ENCODE data around the gene LGMN. TPM values are rescaled to one million over a fixed set of nuclear protein-coding genes. Genes with fewer than 3 reads are reported as not detected.

Gene LGMN
- total RNA-seq, 1 experiment from 2014 or later, result 94.2 TPM

DNA sequence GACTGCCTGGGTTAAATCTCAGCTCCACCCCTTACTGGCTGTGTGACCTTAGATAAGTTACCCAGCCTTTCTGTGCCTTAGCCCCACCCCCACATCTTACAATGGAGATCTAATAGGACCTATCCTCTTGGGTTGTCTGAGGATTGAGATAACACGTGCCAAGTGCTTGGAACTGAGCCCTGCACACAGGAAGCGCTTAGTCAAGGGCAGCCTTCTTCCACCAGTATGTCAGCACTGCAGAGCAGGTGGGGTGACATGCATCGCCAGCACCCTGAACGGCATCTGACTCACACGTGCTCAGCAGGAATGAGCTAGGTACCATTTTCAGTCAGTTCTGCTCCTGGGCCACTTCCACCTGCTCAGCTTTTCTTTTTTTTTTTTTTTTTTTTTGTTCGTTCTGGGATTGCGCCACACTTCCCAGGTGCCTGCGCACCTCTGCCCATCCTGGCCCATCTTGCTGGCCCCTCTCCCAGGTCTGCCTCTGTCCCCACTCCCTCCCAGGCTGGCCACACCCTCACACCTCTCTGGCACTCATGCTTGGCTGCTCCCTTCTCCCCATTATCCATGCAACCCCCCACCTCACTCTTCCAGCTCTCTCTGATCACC, 19.6 kb downstream of the LGMN start:
- Mint-ChIP-seq H3K27ac (ENCODE audit: unreplicated experiment) (no peak overlapping the region), H3K36me3 (ENCODE audit: insufficient read depth, unreplicated experiment) (peaks cover 35% of the 10 kb centered on the region), H3K4me3 (ENCODE audit: unreplicated experiment) (no peak overlapping the region), H3K27me3 (ENCODE audit: insufficient read depth, unreplicated experiment) (no peaks in the 10 kb centered on the region), H3K4me1 (ENCODE audit: low read depth, unreplicated experiment) (peaks cover 25% of the 10 kb centered on the region), H3K9me3 (ENCODE audit: unreplicated experiment) (no peaks in the 10 kb centered on the region)
- no peak overlapping the region for H3K4me3 ChIP-seq (ENCODE audit: low read depth, low read length)
- peaks cover 36% of the 10 kb centered on the region for H3K4me1 ChIP-seq
- intact Hi-C loops (cut with micrococcal nuclease; ENCODE audit: unreplicated experiment), result no loop called here
- DNase-seq, result no peak
- BruUV-seq (replicated peaks), result no TSS peak
- CTCF ChIA-PET, result no interaction called here
- POLR2A ChIA-PET, result no interaction called here
- no peaks in the 10 kb centered on the region; the same call in 1 of the 2 replicates for H3K36me3 ChIP-seq (ENCODE audit: control insufficient read depth, insufficient read depth, low read length)
- no peaks in the 10 kb centered on the region for H3K9me3 ChIP-seq
- TF ChIP-seq, protein P1, sequence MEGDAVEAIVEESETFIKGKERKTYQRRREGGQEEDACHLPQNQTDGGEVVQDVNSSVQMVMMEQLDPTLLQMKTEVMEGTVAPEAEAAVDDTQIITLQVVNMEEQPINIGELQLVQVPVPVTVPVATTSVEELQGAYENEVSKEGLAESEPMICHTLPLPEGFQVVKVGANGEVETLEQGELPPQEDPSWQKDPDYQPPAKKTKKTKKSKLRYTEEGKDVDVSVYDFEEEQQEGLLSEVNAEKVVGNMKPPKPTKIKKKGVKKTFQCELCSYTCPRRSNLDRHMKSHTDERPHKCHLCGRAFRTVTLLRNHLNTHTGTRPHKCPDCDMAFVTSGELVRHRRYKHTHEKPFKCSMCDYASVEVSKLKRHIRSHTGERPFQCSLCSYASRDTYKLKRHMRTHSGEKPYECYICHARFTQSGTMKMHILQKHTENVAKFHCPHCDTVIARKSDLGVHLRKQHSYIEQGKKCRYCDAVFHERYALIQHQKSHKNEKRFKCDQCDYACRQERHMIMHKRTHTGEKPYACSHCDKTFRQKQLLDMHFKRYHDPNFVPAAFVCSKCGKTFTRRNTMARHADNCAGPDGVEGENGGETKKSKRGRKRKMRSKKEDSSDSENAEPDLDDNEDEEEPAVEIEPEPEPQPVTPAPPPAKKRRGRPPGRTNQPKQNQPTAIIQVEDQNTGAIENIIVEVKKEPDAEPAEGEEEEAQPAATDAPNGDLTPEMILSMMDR (IDR thresholded peaks at IDR 0.05; ENCODE audit: insufficient read depth in 1 of 2, low read depth in 1 of 2, low read length in 1 of 2, severe bottlenecking in 1 of 2, unreplicated experiment in 1 of 2), result no peak
- H3K27me3 ChIP-seq (replicated peaks; ENCODE audit: control insufficient read depth, insufficient read depth, low read length), result no peaks in the 10 kb centered on the region

DNA sequence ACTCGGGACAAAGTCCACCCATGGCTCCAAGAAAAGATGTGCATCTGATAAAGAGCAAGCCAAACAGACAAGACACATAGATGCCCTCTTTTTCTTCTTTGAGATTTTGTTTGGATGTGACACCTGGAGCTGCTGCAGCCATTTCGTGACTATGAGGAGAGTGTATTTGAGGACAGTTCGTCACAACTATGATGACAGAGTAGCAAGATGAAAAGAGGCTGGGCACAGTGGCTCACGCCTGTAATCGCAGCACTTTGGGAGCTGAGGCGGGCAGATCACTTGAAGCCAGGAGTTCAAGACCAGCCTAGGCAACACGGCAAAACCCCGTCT, 21.5 kb downstream of the LGMN start:
- no peaks in the 10 kb centered on the region for H3K27me3 Mint-ChIP-seq (ENCODE audit: insufficient read depth, unreplicated experiment)
- intact Hi-C loops (cut with micrococcal nuclease; ENCODE audit: unreplicated experiment), result no loop called here
- H3K27ac Mint-ChIP-seq (ENCODE audit: unreplicated experiment), result peak overlapping the region; percentile 91
- H3K4me1 Mint-ChIP-seq (ENCODE audit: low read depth, unreplicated experiment), result peaks cover 25% of the 10 kb centered on the region
- TF ChIP-seq, protein P1 (IDR thresholded peaks at IDR 0.05; ENCODE audit: insufficient read depth in 1 of 2, low read depth in 1 of 2, low read length in 1 of 2, severe bottlenecking in 1 of 2, unreplicated experiment in 1 of 2), result no peak
- no TSS peak for BruUV-seq (replicated peaks)
- ChIA-PET POLR2A (interaction anchor here (1.0 kb wide), 1 partner anchor 22 kb away, joined by 4 read pairs; the partner anchor contains the start of gene LGMN), CTCF (no interaction called here)
- peaks cover 38% of the 10 kb centered on the region for H3K4me1 ChIP-seq
- no peak for DNase-seq
- H3K36me3 Mint-ChIP-seq (ENCODE audit: insufficient read depth, unreplicated experiment), result peaks cover 42% of the 10 kb centered on the region
- no peak overlapping the region for H3K4me3 ChIP-seq (ENCODE audit: low read depth, low read length)
- no peaks in the 10 kb centered on the region for H3K9me3 ChIP-seq
- peak overlapping the region; percentile 32 for H3K4me3 Mint-ChIP-seq (ENCODE audit: unreplicated experiment)
- H3K36me3 ChIP-seq (ENCODE audit: control insufficient read depth, insufficient read depth, low read length), result no peaks in the 10 kb centered on the region
- no peaks in the 10 kb centered on the region for H3K9me3 Mint-ChIP-seq (ENCODE audit: unreplicated experiment)
- no peaks in the 10 kb centered on the region for H3K27me3 ChIP-seq (replicated peaks; ENCODE audit: control insufficient read depth, insufficient read depth, low read length)

DNA sequence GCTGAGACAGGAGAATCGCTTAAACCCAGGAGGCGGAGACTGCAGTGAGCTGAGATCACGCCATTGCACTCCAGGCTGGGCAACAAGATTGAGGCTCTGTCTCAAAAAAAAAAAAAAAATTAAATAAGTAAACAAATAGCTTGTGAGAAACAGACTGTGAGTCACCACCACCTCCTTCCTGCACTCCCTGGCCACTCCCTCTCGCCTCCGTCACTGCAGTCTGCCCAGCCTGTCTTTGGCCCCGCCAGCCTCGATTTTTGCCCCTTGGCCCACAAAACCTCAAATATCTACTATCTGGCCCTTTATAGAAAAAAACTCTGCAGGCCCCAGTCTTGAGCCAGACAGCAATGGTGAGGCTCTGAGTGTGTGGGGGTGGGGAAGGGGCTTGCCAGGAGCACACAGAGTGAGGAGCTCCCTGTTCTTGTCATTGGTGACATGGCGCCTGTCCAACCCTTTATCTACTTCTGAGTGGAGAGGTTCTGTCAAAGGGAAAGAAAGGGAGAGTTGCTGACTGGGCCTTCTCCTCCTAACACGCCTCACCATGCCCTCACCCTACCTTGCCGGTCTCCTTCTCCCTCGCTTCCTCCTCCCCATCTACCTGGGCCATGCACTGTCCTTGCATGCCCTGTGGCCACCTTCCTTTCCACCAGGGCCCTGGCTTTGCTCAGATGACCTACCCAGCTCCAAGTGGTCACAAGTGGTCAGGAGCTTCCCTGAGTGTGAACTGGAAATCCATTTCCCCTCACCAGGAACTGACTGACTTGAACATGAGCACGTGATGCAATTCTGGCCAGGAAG, 22.1 kb downstream of the LGMN start:
- H3K4me3 Mint-ChIP-seq (ENCODE audit: unreplicated experiment), result peak overlapping the region; percentile 32
- CTCF ChIA-PET, result interaction anchor here (0.7 kb wide), 1 partner anchor 58 kb away, joined by 3 read pairs; no protein-coding TSS in a partner anchor
- no peaks in the 10 kb centered on the region for H3K9me3 Mint-ChIP-seq (ENCODE audit: unreplicated experiment)
- Histone ChIP-seq H3K4me1 (peaks cover 38% of the 10 kb centered on the region), H3K36me3 (ENCODE audit: control insufficient read depth, insufficient read depth, low read length) (no peaks in the 10 kb centered on the region), H3K27me3 (replicated peaks; ENCODE audit: control insufficient read depth, insufficient read depth, low read length) (no peaks in the 10 kb centered on the region), H3K4me3 (ENCODE audit: low read depth, low read length) (no peak overlapping the region), H3K9me3 (no peaks in the 10 kb centered on the region)
- peak overlapping the region; percentile 91 for H3K27ac Mint-ChIP-seq (ENCODE audit: unreplicated experiment)
- TF ChIP-seq, protein P1 (IDR thresholded peaks at IDR 0.05; ENCODE audit: insufficient read depth in 1 of 2, low read depth in 1 of 2, low read length in 1 of 2, severe bottlenecking in 1 of 2, unreplicated experiment in 1 of 2), result no peak
- peaks cover 36% of the 10 kb centered on the region for H3K36me3 Mint-ChIP-seq (ENCODE audit: insufficient read depth, unreplicated experiment)
- H3K4me1 Mint-ChIP-seq (ENCODE audit: low read depth, unreplicated experiment), result peaks cover 31% of the 10 kb centered on the region
- no peaks in the 10 kb centered on the region for H3K27me3 Mint-ChIP-seq (ENCODE audit: insufficient read depth, unreplicated experiment)
- BruUV-seq (replicated peaks), result no TSS peak
- intact Hi-C loops (cut with micrococcal nuclease; ENCODE audit: unreplicated experiment), result no loop called here
- POLR2A ChIA-PET, result interaction anchor here (1.0 kb wide), 1 partner anchor 22 kb away, joined by 4 read pairs; the partner anchor contains the start of gene LGMN
- peak; percentile 30 to 53 for DNase-seq

Data from Caco-2 (cell line).